GM18867 (cell line): Measurements from ENCODE around the gene SDK1.

Experiments used
- ATAC-seq: cut with Tn5 transposase; IDR thresholded peaks from one replicate; pipeline ENCODE4 v1.9.1; 2021; ENCODE audit warnings: mild to moderate bottlenecking, moderate library complexity; ENCODE audit not compliant: unreplicated experiment

Gene SDK1

DNA sequence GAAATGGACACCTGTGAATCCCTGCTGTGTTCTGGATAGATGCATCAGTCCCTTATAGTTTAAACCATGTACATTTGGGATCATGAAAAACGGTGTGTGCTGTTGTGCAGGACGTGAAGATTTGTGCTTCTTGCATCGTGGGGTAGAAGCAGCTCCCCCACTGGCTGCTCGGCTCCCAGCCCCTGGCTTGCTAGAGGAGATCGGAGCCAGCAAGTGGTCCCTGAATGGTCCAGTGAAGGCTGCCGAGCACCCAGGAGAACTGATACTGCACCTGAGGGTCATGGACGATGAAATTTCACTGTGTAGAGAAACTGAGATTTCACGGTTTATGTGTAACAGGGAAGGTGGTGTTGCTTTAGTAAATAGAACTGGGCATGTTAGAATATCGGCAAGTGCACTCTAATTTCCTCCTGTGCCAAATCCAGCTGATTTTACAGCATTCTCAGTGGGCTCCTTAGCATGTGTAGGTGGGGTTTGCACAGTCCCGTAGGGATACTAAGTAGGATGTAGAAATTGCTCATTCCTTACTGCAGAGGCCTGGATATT lies 726.0 kb downstream of the SDK1 start:
- ATAC-seq: no peak

DNA sequence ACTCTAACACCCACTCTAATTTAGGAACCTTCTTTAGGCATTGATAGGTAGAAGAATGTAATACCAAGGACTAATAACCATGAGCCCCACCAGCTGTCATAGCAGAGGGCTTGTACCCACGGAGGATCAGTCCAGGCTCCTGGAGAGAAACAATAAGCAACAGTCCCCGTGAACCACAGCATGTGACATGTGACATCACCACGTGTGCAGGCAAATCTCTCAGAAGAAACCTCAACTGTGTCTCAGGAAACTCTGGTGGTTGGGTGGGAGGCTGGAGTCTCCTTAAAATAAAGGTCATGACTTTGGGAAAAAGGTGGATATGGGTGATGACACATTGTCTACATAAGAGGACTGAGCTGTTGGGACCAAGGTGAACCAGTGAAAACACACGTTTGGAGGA lies 727.2 kb downstream of the SDK1 start:
- no peak for ATAC-seq

DNA sequence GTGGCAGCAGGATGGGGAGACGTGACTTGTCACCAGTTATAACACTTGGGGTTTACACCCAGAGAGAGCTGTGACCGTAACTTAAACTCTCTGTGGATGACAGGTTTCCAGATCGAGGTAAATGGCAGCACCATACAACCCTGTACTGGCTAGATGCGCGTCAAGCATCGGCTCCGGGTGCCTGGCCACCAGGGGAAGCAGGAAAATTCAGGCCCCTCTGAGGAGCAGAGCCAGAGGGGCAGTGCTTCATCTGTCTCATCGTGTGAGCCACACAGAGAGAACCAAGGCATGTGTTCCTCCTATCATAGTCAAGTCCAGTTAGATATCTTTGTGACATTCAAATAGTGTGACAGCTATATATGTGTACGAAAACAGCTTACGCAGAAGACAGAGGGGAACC lies 728.9 kb downstream of the SDK1 start:
- ATAC-seq: no peak

DNA sequence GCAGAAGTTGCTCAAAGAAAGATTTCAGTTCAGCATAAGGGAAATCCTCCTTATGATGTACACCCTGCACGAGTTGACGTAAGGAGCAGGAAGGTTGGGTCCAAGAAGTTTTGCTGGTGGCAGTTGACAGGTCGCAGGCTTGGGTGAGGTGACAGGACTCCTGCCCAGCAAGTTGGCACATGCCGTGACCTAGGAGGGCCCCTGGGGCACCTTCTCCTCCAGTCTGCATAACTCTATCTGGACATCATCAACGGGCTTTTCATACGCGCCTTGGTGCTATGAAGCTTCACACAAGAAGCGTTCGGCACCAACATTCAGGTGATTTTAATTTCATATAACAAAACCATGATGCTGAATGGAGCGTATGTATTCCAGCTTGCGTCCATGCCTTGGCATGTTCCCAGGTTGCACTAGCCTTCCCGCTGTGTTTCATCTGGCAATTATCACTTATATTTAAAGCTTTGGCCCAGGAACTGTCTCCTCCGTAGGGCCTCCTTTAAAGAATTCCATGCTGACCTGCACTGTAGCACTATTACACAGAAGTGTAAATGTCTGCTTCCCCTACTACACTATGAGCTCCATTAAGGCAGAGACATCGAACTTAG lies 729.4 kb downstream of the SDK1 start:
- ATAC-seq: no peak

DNA sequence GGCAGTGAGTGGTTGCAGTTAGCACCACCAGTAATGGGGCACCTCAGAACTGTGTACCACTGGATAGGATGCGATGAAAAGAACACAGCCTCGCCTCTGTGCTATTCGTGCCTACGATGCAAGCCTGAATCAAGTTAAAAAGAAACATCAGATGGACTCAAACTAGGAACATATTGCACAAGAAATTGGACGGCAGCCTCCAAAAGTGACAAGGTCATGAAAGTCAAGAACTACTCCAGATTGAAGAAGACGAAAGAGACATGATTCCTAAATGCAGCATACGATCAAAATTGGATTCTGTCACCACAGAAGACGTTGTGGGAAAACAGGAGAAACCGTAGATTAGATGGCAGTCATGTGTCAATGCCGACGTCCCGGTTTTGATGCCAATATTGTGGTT lies 732.9 kb downstream of the SDK1 start:
- ATAC-seq: no peak

DNA sequence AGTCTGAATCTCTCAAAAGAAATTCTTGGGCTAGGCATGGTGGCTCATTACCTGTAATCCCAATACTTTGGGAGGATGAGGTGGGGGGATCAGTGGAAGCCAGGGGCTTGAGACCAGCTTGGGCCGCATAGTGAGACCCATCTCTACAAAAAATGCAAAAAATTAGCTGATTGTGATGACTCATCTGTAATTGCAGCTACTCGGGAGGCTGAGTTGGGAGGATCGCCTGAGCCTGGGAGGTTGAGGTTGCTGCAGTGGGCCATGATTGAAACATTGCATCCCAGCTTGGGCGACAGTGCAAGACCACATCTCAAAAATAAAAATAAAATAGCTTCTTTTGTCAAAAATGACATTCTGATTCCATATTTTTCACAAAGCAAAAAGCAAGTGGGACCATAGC lies 736.3 kb downstream of the SDK1 start:
- ATAC-seq: no peak

DNA sequence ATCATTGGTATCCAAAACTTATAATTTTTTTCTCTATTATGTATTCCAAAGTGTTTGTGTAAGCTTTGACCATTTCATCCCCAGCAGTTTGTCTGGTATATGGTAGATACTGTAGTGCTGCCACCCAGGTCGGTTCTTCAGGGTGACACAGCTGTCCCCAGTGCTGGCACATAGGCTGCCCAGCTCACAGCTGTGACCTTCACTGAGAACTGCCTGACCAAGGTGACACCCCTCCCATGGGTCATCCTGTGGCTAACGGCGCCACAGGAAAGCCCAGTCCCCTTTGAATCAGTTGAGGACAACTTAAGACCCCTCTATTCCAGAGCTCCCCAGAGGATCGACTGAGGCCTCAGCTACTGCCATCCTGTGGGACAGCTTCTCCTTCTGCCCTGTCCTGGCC lies 736.8 kb downstream of the SDK1 start:
- no peak for ATAC-seq

DNA sequence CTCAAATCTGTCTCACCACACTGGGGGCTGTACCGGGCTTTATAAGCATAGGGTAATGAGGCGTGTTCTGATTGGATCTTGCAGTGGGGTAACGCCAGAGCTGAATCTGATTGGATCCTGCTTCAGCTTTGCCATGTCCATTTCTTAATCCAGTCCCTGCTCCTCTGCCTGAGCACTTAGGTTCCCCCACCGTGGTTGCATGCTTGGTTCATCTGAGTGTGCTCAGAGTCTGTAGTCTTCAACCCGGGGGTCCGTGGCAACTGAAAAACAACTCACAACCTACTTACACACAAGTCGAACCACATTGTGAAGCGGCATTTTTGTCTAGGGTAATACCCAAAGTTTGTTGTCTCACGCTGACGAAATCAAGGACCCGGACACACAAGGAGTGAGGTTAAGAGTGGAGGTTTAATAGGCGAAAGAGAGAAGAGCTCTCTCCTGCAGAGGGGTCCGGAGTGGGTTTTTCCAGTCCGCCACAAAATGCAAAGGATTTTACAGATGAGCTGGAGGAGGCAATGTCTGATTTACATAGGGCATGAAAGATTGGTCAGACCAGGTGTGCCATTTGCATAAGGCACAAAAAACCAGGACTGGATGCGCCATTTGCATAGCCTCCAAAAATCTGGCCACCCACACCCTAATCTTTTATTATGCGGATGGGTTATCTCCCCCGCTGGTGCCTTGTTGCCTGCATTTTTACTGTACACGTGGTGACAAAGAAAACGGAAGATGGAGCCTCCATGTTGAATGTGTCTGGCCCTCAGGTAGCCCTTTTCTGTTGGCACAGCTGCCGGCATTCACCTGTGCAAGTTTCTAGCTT lies 739.3 kb downstream of the SDK1 start:
- no peak for ATAC-seq

DNA sequence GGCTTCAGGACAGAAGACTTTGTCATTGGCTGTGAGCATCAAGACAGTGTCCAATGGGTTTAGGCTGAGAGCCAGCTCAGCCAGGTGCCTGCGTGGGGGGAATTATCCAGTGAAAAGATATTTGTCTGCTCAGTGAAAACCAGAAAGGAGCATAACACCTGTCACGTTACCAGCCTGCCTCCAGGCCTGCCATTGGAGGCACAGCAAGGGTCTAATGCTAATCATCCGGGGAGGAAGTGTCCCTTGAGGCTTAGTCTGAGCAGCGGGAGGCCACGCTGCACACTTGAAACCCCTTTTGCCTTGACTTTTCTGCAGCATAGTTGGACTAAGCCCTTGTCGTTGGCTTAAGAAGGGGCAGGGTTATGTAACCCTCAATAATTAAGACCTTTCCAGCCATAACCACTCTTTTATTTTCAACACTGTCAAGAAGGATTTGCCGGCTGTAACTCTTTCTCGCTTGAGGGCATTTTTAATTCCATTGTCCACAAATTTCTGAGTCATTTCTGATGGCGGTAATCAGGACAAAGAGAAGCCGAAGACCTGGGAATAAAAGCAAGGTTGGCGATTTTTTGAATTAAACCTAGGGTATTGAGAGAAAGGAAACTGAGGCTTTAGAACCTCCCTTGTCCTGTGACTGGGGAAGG lies 741.5 kb downstream of the SDK1 start:
- ATAC-seq: no peak

DNA sequence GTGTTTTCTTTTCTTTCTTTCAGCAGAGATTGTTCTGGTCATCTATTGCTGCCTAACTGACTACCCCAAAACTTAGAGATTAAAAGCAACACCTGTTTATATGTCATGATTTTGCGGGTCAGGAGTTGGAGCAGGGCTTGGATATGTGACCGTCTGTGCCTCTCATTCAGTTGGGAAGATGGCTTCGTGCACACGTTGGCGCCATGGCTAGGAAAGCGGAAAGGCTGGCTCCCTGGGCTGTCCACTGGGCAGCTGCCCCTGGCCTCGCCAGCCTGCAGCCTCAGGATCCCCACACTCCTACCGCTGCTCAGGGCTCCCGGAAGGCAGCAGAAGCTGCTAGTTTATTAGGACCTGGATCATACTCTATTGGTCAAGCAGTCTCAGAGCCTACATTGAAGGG lies 742.9 kb downstream of the SDK1 start:
- no peak for ATAC-seq

DNA sequence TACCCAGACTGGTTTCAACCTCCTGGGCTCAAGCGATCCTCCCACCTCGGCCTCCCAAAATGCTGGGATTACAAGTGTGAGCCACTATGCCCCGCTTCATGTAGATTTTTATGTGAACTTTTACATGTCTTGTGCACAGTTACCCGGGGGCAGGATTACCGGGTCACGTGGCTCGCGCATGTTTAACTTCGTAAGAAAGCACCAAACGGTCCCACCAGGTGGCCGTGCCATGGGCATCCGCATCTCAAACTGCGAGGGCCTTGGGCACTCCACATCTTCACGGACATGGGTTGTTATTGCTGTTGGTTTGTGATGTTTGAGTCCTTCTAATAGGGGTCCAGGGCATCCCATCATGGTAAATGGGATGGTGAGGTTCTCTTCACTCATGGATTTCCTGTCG lies 744.4 kb downstream of the SDK1 start:
- ATAC-seq: no peak

DNA sequence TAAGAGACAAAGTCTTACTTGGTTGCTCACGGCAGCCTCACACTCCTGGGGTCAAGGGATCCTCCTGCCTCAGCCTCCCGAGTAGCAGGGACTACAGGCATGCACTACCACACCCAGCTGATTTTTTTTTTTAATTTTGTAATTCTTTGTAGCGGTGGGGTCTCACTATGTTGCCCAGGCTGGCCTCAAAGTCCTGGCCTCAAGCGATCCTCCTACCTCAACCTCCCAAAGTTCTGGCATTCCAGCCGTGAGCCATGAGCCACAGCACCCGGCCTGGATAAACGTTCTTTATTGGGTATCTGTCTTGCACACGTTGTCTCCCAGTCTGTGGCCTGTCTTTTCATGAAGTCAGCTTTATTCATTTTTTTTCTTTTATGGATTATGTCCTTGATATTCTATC lies 744.9 kb downstream of the SDK1 start:
- ATAC-seq: no peak

DNA sequence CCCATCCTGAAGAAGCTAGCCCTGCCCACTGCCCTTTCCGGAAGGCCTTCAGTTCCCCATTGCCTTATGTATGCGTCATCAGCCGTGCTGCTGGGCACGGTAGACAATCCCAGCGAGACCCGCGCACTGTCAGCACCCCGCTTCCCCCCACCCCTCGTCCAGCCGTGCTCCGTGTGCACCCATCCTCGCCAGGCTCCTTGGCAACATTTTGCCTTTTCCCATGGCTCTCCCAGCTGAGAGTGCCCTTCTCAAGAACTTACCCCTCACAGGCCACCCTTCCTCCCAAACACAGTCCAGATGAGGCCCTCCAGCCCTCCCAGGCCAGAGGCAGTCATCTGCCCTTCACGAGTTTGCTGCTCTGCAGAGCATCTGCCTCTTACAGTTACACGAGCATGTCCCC lies 747.3 kb downstream of the SDK1 start:
- no peak for ATAC-seq

DNA sequence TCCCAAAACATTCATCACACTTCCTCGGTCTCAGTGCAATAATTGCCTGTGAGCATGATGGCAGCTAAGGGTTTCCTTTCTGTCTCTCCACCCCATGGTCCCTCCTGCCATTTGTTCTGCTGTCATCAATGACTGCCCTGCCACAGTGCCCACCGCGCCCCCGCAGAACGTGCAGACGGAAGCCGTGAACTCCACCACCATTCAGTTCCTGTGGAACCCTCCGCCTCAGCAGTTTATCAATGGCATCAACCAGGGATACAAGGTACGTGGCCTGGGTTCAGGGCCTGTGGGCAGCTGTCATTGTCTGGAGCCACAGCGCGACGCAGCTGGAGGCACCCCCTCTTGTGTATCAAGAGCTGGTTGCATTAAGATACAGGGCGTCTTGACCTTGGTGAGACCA lies 748.1 kb downstream of the SDK1 start:
- ATAC-seq: no peak

DNA sequence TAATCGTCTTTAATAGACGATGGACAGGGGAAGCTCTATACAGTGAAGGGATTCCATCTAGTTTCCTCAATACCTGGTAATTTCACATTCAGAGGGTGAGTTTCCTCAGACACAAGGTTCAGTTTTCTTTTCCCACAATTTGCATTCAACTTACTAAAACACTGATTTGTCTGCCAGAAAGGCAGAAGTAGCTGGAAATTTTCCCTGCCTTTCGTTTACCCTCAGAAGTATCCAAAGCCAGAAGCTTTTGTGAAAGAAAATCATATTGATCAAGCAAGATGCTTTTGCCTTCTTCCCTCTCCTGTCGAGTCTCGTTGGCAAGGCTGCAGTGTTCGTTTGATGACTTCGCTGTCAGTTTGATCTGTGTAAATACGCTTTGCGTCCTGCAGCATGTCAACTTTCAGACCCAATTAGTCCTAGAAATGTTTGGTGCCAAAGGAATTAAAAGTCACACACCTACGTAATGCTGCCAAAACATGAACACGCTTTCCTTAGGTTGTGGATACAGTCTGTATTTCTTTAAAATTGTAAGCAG lies 749.1 kb downstream of the SDK1 start:
- no peak for ATAC-seq

DNA sequence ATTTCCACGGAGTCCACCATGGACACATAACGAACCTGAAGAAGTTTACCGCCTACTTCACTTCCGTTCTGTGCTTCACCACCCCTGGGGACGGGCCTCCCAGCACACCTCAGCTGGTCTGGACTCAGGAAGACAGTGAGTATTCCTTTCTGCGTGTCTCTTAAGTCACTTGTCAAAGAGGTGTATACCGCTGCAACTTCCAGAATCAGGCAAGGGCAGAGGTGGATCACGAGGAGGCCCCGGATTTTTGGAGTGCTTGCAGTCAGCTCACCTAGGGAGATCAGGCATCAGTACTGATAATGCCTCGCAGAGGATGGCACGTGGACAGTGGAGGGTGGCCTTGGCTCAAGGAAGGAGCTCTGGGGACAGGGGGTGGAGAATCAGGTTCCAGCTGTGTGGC lies 750.6 kb downstream of the SDK1 start:
- ATAC-seq: no peak

DNA sequence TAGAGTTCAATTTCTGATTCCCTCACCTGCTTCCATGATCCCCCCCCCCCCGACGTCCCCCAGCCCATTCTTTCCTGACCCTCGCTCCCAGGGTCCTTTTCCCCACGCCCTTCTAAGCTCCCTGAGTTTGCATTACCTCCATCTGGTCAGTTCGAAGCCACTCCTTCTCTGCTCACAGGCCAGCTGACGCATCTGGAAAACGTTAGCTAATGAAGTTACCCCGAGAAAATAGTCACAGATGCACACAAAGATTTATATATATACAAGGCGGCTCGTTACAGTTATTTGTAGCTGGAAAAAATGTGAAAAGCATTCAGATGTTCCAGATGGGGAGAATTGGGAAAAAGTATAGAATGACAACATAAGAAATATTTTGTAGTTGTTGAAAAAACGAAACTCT lies 751.1 kb downstream of the SDK1 start:
- ATAC-seq: no peak

DNA sequence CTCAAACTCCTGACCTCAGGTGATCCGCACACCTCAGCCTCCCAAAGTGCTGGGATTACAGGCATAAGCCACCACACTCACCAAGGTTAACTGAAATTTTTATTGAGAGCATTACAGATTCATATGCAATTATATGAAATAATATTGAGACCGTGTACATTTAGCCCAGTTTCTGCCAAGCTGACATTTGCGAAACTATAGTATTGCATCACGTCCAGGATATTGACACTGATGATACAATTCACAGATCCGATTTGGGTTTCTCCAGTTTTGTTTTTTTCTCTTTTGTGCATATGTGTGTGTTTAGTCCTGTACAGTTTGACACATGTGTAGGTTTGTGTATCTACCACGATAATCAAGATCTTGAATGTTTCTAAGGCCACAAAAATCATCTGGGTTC lies 753.1 kb downstream of the SDK1 start:
- ATAC-seq: no peak

DNA sequence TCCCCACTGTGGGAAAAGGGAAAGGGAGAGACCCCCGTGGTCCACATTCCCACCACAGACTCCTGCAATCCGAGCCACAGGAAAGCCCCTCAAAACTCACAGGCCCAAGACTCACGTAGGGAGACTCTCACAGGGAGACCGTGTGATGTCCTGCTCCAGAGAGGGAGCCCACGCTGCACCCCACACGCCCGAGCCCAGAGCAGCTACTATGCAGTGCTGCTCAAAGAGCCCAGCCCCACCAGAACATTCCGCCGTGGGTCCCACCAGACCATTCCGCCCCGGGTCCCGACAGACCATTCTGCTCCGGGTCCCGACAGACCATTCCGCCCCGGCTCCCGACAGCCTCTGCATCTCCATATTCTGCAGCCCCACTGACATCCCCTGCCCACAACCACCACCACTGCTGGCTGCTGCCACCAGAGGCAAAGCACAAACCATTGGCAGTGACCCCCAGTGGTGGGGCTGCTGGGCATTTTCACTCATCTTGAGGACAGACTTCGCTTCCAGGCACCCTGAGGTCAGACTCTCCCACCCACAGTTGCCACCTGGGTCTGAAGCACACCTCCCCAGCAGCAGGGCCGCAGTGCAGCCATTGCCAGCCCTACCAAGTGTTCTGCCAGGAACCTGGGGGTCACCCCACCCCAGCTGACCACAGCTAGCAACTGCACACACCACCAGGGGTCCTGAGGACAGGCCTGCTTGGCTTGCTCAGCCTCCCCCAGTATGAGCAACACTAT lies 755.7 kb downstream of the SDK1 start:
- no peak for ATAC-seq

DNA sequence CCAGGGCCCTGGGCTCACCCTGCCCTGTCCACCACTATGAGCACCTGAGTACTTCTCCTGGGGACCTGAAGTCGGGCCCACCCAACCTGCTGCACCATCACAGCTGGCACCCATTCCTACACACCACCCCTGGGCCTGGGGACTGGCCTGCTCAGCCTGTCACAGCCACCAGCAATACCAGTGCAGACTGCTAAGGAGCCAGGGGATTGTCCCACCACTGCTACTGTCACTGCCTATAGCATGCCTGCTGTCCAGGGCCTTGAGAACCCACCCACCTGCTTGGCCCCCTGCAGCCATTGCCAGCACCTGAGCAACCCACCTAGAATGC lies 756.2 kb downstream of the SDK1 start:
- ATAC-seq: no peak

DNA sequence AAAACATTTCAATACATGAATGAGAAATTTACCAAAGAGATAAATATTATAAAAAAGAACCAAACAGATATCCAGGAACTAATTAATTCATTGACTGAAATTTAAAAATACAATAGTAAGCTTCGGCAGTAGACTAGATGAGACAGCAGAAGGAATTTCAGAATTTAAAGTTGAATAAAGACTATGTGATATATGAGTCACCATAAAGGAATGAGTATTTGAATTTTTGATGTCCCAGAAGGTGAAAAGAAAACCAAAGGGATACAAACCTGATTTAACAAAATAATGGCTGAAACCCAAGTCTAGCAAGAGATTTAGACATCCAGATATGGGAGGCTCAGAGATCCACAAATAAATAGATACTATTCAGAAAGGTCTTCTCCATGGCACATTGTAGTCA lies 757.1 kb downstream of the SDK1 start:
- ATAC-seq: no peak
